GM06990 (cell line): ENCODE measurements around the gene C17orf78.

Experiments
- DNase-seq: peaks from one replicate; pipeline ENCODE4 v3.0.0-alpha.2; 2011; ENCODE audit not compliant: insufficient read length; ENCODE audit errors: extremely low read depth
- H3K27me3 ChIP-seq: replicated peaks from 2 replicates; pipeline ENCODE4 v1.6.0; 2011; ENCODE audit warnings: low read length; ENCODE audit not compliant: control insufficient read depth, insufficient read depth
- H3K36me3 ChIP-seq: 2 replicates; pipeline ENCODE4 v1.5.1; 2011; ENCODE audit warnings: low read length; ENCODE audit not compliant: control insufficient read depth, insufficient read depth
- H3K4me3 ChIP-seq: replicated peaks from 2 replicates; pipeline ENCODE4 v1.5.1; 2011; ENCODE audit warnings: low read depth, mild to moderate bottlenecking, control low read depth, low read length
- TF ChIP-seq, protein P1 (sequence below): IDR thresholded peaks from 2 replicates; pipeline ENCODE4 v1.5.1; 2011; ENCODE audit warnings: low read length, control low read depth, mild to moderate bottlenecking, inconsistent platforms; ENCODE audit not compliant: insufficient read depth, poor library complexity, severe bottlenecking

The C17orf78 gene

DNA sequence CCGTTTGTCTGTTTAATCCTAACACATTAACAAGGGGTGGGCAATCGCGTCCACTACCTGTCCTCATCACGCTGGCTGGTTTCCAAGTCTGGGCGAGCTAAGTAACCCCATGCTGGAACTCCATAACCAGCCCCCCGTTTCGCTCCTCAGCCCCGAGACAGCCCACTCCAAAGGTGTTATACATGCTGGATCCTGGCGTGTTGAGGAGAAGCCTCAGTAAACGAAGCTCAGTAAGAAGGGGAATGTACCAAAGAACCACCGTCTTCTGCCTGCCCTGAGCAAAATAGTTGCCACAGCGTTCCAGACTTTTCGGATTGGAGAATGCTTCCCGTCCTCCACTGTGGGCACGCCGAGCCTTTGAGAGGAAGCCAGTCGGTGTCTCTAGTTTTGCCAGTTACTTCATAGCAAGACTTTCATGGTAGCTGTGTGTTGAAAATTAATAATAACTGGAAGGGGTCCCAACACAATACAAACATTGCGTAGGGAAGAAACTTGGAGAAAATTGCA is 16.1 kb upstream of the C17orf78 start:
- peak overlapping the region; percentile 59 for H3K4me3 ChIP-seq
- H3K36me3 ChIP-seq = no peaks in the 10 kb centered on the region
- TF ChIP-seq, protein P1, sequence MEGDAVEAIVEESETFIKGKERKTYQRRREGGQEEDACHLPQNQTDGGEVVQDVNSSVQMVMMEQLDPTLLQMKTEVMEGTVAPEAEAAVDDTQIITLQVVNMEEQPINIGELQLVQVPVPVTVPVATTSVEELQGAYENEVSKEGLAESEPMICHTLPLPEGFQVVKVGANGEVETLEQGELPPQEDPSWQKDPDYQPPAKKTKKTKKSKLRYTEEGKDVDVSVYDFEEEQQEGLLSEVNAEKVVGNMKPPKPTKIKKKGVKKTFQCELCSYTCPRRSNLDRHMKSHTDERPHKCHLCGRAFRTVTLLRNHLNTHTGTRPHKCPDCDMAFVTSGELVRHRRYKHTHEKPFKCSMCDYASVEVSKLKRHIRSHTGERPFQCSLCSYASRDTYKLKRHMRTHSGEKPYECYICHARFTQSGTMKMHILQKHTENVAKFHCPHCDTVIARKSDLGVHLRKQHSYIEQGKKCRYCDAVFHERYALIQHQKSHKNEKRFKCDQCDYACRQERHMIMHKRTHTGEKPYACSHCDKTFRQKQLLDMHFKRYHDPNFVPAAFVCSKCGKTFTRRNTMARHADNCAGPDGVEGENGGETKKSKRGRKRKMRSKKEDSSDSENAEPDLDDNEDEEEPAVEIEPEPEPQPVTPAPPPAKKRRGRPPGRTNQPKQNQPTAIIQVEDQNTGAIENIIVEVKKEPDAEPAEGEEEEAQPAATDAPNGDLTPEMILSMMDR = no peak
- no peaks in the 10 kb centered on the region for H3K27me3 ChIP-seq
- DNase-seq = no peak

DNA sequence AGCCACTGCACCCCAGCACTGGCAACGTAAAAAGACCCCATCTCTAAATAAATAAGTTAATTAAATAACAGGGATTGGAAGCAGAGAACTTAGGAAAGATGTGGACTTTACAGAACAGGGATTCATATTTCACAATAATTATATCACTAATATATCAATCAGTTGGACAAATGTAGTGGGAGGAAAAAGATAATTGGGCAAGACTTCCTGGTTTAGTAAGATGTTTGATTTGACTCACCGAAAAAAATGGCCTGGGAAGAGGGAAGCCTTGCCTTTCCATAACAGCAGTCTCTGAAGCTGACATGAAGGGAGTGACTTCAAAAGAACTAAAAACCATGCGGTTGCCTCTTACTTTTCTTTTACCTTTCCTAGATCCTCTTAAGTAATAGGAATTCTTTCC is 15.2 kb upstream of the C17orf78 start:
- H3K36me3 ChIP-seq = no peaks in the 10 kb centered on the region
- no peak overlapping the region for H3K4me3 ChIP-seq
- DNase-seq = no peak
- H3K27me3 ChIP-seq = no peaks in the 10 kb centered on the region
- TF ChIP-seq, protein P1 = no peak

DNA sequence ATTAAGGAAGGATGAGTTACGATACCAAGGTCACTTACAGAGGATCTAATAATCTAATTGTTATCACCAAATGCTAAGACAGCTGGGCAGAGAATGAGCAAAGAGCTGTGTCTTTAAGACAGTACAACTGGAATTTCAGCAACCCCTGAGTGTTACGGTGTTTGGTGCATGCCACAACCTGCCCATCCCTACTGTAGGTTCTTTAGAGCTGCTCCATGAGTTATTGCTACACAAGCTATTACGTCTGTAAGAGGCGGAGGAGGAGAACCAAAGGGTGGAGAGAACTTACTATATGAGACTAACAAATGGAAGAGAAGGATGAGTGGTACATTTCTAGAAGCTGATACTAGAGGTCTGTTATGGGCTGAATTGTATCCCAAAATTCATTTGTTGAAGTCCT is 14.2 kb upstream of the C17orf78 start:
- Histone ChIP-seq H3K36me3 (no peaks in the 10 kb centered on the region), H3K4me3 (no peak overlapping the region), H3K27me3 (no peaks in the 10 kb centered on the region)
- TF ChIP-seq, protein P1 = no peak
- DNase-seq = no peak

DNA sequence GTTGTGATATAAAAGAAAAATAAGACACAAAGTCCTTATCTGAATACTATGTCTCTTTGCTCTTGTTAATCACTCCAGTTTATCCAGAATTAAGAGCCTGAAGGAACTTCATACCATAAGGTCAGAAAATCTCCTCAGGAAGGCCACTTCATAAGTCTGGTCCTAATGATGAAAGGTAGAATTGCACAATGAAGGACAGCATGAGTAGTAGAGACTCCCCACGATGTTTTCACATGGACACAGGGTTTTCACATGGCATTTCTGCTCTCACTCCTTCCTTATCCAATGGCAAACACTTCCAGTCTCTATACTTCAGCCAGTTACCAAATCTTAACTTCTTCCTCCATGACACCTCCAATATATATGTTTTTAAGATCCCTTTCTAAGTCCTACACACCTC is 10.2 kb upstream of the C17orf78 start:
- H3K4me3 ChIP-seq = no peak overlapping the region
- TF ChIP-seq, protein P1 = no peak
- no peaks in the 10 kb centered on the region for H3K36me3 ChIP-seq
- H3K27me3 ChIP-seq = no peaks in the 10 kb centered on the region
- DNase-seq = no peak

DNA sequence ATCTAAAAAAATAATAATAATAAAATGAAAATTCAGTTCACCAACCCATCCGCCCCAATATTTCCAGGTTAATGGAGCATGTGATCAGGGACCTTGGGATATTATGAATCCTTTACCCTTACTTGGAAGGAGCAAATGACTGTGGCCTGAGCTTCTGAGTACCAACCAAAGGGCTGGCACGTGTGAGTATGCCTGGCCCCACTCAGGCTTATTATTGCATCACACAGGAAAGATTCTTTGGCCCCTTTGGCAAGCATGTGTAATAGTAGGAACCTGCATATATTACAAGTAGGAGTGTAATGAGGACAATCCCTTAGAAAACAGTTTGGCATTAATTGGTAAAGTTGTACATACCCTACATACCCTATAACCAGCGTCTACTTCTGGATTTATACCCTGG is 7.2 kb upstream of the C17orf78 start:
- TF ChIP-seq, protein P1 = no peak
- DNase-seq = no peak

More for the DNA sequence above, 7.2 kb upstream of the C17orf78 start:
- no peaks in the 10 kb centered on the region for H3K27me3 ChIP-seq
- H3K4me3 ChIP-seq = no peak overlapping the region
- no peaks in the 10 kb centered on the region for H3K36me3 ChIP-seq
